BLaER1 treated with 17β-estradiol and CSF1 and Interleukin-3, amounts not matched to agents 10 nM and 100 nM (cell line): ENCODE data around the gene NMUR2.

Experiments used
- H3K27ac ChIP-seq, 11 experiments: shearing (Covaris generic); formaldehyde crosslinking; 2 replicates each; pipeline ENCODE4 v1.8.1; 2022
- H3K27me3 ChIP-seq, 11 experiments: shearing (Covaris generic); formaldehyde crosslinking; 2 replicates each; pipeline ENCODE4 v1.8.1; 2022
- H3K36me3 ChIP-seq, 11 experiments: shearing (Covaris generic); formaldehyde crosslinking; 2 replicates each; pipeline ENCODE4 v1.8.1; 2022
- H3K4me1 ChIP-seq, 10 experiments: shearing (Covaris generic); formaldehyde crosslinking; 2 replicates each; pipeline ENCODE4 v1.8.1; 2022
- H3K4me2 ChIP-seq, 11 experiments: shearing (Covaris generic); formaldehyde crosslinking; 2 replicates each; pipeline ENCODE4 v1.8.1; 2022
- H3K4me3 ChIP-seq, 10 experiments: shearing (Covaris generic); formaldehyde crosslinking; 2 replicates each; pipeline ENCODE4 v1.8.1; 2022
- H3K9ac ChIP-seq, 11 experiments: shearing (Covaris generic); formaldehyde crosslinking; 2 replicates each; pipeline ENCODE4 v1.8.1; 2022
- H3K9me3 ChIP-seq, 11 experiments: shearing (Covaris generic); formaldehyde crosslinking; replicated peaks in 1 of 11; 2 replicates each; pipeline ENCODE4 v1.8.1; 2022
- H4K20me1 ChIP-seq, 11 experiments: shearing (Covaris generic); formaldehyde crosslinking; 2 replicates each; pipeline ENCODE4 v1.8.1; 2022
- Cebpa-rat ChIP-seq, 11 experiments: shearing (Covaris generic); IDR thresholded peaks; 2 replicates each; pipeline ENCODE4 v1.8.1; 2022

Gene NMUR2

GRCh38 chr5:152376886-152377285 is 28.2 kb downstream of the NMUR2 start:
- H4K20me1 ChIP-seq: no peaks in the 10 kb centered on the region
- H3K4me3 ChIP-seq: no peak overlapping the region
- no peaks in the 10 kb centered on the region for H3K27me3 ChIP-seq
- no peak overlapping the region for H3K4me2 ChIP-seq
- H3K4me1 ChIP-seq: peaks cover 0 to 19% (median 0%) of the 10 kb centered on the region in 10 experiments; a peak in 7 of 20 replicates
- no peak for TF ChIP-seq Cebpa-rat (IDR thresholded peaks at IDR 0.05)
- no peaks in the 10 kb centered on the region for H3K36me3 ChIP-seq
- H3K27ac ChIP-seq: no peak overlapping the region
- H3K9me3 ChIP-seq: no peaks in the 10 kb centered on the region
- no peak overlapping the region for H3K9ac ChIP-seq

DNA sequence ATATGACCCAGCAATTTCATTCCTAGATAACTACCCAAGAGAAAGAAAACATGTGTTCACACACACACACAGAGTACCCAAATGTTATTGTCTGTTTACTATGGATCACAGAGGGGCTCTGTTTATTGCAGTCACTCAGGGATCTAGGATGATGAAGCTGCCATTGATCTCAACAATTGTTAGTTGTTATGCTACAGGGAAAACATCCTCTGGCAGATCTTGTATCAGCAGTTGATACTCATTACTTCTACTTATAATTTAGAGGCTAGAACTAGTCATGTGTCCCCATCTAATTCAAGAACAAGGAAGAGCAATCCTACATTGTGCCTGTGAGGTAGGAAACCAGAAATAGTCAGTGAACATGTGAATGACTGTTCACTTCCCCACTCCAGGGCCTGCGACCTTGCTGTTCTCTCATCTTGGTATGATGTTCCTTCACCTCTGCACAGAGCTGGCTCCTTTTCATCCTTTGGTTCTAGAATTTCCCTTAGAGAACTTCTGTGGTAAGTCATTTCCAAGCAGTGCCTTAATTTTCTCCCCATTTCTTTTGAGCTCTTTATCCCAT is 30.3 kb downstream of the NMUR2 start:
- no peaks in the 10 kb centered on the region for H3K27me3 ChIP-seq
- H3K4me3 ChIP-seq: no peak overlapping the region
- H3K4me2 ChIP-seq: no peak overlapping the region
- no peak overlapping the region for H3K9ac ChIP-seq
- no peak overlapping the region for H3K27ac ChIP-seq
- H4K20me1 ChIP-seq: no peaks in the 10 kb centered on the region
- peaks cover 0 to 19% (median 0%) of the 10 kb centered on the region in 10 experiments; a peak in 7 of 20 replicates for H3K4me1 ChIP-seq
- TF ChIP-seq Cebpa-rat (IDR thresholded peaks at IDR 0.05): no peak
- H3K9me3 ChIP-seq: no peaks in the 10 kb centered on the region
- no peaks in the 10 kb centered on the region for H3K36me3 ChIP-seq

DNA sequence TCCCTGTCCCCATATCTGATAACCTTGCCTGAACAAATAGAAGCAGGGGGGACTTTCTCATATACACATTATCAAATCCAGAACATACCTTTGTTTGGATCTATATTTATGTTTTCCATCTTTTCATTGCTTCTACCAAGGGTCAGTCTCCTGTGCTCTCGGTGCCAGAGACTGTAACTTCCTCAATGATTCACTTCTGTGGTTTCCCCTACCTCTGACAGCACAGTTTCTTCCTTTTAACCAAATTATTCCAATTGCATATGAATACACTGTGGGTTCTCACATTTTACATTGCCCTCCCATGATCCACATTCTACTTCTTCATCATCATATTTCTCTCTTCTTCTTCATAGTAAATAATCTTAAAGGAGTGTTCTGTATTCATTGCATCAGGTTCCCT is 32.2 kb downstream of the NMUR2 start:
- no peaks in the 10 kb centered on the region for H4K20me1 ChIP-seq
- peak overlapping the region in 2 of 11 experiments; percentile 24 to 47; a peak in 5 of 22 replicates for H3K4me2 ChIP-seq
- no peak overlapping the region for H3K4me3 ChIP-seq
- H3K4me1 ChIP-seq: peaks cover 0 to 19% (median 0%) of the 10 kb centered on the region in 10 experiments; a peak in 7 of 20 replicates
- no peak for TF ChIP-seq Cebpa-rat (IDR thresholded peaks at IDR 0.05)
- no peaks in the 10 kb centered on the region for H3K27me3 ChIP-seq
- peaks cover 0 to 6% (median 0%) of the 10 kb centered on the region in 11 experiments; a peak in 4 of 22 replicates for H3K9me3 ChIP-seq
- no peak overlapping the region for H3K9ac ChIP-seq
- no peaks in the 10 kb centered on the region for H3K36me3 ChIP-seq
- H3K27ac ChIP-seq: no peak overlapping the region

DNA sequence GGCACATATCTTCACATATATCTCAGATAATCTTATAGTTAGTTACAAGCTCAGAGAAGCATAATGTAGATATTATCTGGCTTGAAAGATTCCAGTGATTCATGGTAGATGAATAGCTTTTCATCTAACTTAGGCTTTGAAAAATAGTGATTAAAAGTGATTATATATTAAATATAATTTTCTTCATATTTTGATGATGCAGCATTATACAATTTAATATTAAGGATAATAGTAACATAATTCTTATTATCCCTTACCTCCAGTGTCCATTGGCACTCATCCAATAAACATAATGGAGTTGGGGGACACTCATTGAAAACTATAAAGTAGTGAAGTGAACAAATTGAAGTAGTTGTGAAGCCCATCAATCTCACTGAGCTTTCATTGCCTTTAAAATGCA is 35.8 kb downstream of the NMUR2 start:
- H3K9me3 ChIP-seq: peaks cover 0 to 6% (median 0%) of the 10 kb centered on the region in 11 experiments; a peak in 4 of 22 replicates
- H3K27ac ChIP-seq: no peak overlapping the region
- H3K36me3 ChIP-seq: no peaks in the 10 kb centered on the region
- no peak overlapping the region for H3K9ac ChIP-seq
- no peaks in the 10 kb centered on the region for H4K20me1 ChIP-seq
- peaks cover 0 to 18% (median 0%) of the 10 kb centered on the region in 10 experiments; a peak in 7 of 20 replicates for H3K4me1 ChIP-seq
- no peak for TF ChIP-seq Cebpa-rat (IDR thresholded peaks at IDR 0.05)
- no peaks in the 10 kb centered on the region for H3K27me3 ChIP-seq
- no peak overlapping the region for H3K4me3 ChIP-seq
- H3K4me2 ChIP-seq: no peak overlapping the region

GRCh38 chr5:152367554-152367953 is 37.5 kb downstream of the NMUR2 start:
- Histone ChIP-seq H3K27ac (no peak overlapping the region), H3K27me3 (no peaks in the 10 kb centered on the region), H3K4me2 (no peak overlapping the region), H3K4me3 (no peak overlapping the region), H3K36me3 (no peaks in the 10 kb centered on the region), H4K20me1 (no peaks in the 10 kb centered on the region), H3K9me3 (peaks cover 0 to 6% (median 0%) of the 10 kb centered on the region in 11 experiments; a peak in 4 of 22 replicates), H3K9ac (no peak overlapping the region), H3K4me1 (peaks cover 0 to 2% (median 0%) of the 10 kb centered on the region in 10 experiments; a peak in 5 of 20 replicates)
- no peak for TF ChIP-seq Cebpa-rat (IDR thresholded peaks at IDR 0.05)

- H3K9me3 ChIP-seq: peaks cover 0 to 6% (median 0%) of the 10 kb centered on the region in 11 experiments; a peak in 4 of 22 replicates
- H4K20me1 ChIP-seq: no peaks in the 10 kb centered on the region
- H3K4me3 ChIP-seq: no peak overlapping the region
- TF ChIP-seq Cebpa-rat (IDR thresholded peaks at IDR 0.05): no peak
- no peak overlapping the region for H3K4me2 ChIP-seq
- H3K27ac ChIP-seq: no peak overlapping the region
- no peak overlapping the region for H3K9ac ChIP-seq
- no peaks in the 10 kb centered on the region for H3K4me1 ChIP-seq
- no peaks in the 10 kb centered on the region for H3K27me3 ChIP-seq
- H3K36me3 ChIP-seq: no peaks in the 10 kb centered on the region
These were observed 38.4 kb downstream of the NMUR2 start for GRCh38 chr5:152366716-152367115.

DNA sequence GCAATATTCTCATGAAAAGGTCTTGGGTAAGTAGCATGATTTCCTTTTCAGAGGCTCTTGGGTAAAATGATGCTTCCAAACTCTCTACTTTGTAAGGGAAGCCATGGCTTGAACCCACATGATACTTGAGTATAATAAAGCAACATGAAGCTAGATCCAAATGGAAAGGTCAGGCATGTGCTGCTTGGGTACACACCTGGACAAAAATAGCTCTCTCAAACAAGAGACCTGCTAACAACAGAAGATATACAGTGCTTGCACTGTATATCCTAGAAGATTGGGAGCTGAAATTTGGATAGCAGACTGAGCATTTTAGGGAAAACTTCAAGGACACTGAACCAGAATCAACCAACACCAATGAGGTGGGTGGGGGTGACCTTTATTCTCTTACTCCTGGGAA is 40.2 kb downstream of the NMUR2 start:
- H4K20me1 ChIP-seq: no peaks in the 10 kb centered on the region
- no peaks in the 10 kb centered on the region for H3K36me3 ChIP-seq
- no peak overlapping the region for H3K27ac ChIP-seq
- peaks cover 0 to 6% (median 0%) of the 10 kb centered on the region in 11 experiments; a peak in 4 of 22 replicates for H3K9me3 ChIP-seq
- no peak overlapping the region for H3K4me3 ChIP-seq
- no peaks in the 10 kb centered on the region for H3K4me1 ChIP-seq
- H3K4me2 ChIP-seq: no peak overlapping the region
- no peak for TF ChIP-seq Cebpa-rat (IDR thresholded peaks at IDR 0.05)
- no peaks in the 10 kb centered on the region for H3K27me3 ChIP-seq
- no peak overlapping the region for H3K9ac ChIP-seq

- peaks cover 0 to 6% (median 0%) of the 10 kb centered on the region in 11 experiments; a peak in 4 of 22 replicates for H3K9me3 ChIP-seq
These were observed 40.9 kb downstream of the NMUR2 start for GRCh38 chr5:152364172-152364571.

DNA sequence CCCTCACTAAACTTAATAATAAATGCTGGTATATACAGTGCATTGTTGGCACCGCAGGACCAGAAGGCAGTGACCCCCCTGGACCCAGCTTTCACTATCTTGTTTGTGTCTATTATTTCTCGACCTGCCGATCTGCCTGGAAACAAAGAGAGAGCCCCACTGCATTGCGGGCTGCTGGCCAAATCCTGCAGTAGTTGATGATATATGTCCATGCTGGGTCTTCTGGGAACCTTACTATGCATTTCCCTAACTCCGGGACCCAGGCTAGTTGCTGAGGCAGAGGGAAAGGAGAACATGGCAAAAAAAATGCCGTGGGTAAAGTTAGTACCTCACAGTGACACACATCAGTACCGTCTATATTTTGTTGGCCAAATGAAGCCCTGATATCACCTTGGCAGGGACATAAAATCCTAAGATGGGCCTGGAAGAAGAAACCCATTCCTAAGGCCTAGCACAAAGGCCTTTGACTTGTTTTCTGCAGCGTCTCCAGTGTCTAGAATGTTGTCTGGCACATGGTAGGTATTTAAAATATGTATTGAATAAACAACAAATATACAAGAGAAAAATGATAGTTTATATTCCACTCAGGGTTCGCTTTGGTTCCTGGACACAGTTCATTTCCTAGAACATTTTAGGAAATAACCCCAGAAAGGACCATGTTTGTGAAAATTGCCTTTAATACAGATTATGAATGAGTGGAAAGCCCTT is 46.1 kb downstream of the NMUR2 start:
- Histone ChIP-seq H3K4me2 (no peak overlapping the region), H3K9ac (no peak overlapping the region), H4K20me1 (no peaks in the 10 kb centered on the region), H3K4me1 (no peaks in the 10 kb centered on the region), H3K4me3 (no peak overlapping the region), H3K27me3 (no peaks in the 10 kb centered on the region), H3K9me3 (no peaks in the 10 kb centered on the region), H3K36me3 (no peaks in the 10 kb centered on the region), H3K27ac (no peak overlapping the region)
- no peak for TF ChIP-seq Cebpa-rat (IDR thresholded peaks at IDR 0.05)

More at GRCh38 chr5:152364172-152364571, 40.9 kb downstream of the NMUR2 start:
- Histone ChIP-seq H3K27ac (no peak overlapping the region), H3K4me3 (no peak overlapping the region), H3K9ac (no peak overlapping the region), H3K4me1 (no peaks in the 10 kb centered on the region), H4K20me1 (no peaks in the 10 kb centered on the region), H3K4me2 (no peak overlapping the region), H3K36me3 (no peaks in the 10 kb centered on the region), H3K27me3 (no peaks in the 10 kb centered on the region)
- TF ChIP-seq Cebpa-rat (IDR thresholded peaks at IDR 0.05): no peak
